ENCODE results near the gene PTPN23. TPM values are rescaled to one million over a fixed set of nuclear protein-coding genes. Genes with fewer than 3 reads are reported as not detected.

The PTPN23 gene
- total and polyA plus RNA-seq, 2 of the 13 experiments (the other 11 are each of a cell fraction or from before 2014, with no cell fraction given) = 2.3 to 3.7 TPM

- TF ChIP-seq, protein P1, sequence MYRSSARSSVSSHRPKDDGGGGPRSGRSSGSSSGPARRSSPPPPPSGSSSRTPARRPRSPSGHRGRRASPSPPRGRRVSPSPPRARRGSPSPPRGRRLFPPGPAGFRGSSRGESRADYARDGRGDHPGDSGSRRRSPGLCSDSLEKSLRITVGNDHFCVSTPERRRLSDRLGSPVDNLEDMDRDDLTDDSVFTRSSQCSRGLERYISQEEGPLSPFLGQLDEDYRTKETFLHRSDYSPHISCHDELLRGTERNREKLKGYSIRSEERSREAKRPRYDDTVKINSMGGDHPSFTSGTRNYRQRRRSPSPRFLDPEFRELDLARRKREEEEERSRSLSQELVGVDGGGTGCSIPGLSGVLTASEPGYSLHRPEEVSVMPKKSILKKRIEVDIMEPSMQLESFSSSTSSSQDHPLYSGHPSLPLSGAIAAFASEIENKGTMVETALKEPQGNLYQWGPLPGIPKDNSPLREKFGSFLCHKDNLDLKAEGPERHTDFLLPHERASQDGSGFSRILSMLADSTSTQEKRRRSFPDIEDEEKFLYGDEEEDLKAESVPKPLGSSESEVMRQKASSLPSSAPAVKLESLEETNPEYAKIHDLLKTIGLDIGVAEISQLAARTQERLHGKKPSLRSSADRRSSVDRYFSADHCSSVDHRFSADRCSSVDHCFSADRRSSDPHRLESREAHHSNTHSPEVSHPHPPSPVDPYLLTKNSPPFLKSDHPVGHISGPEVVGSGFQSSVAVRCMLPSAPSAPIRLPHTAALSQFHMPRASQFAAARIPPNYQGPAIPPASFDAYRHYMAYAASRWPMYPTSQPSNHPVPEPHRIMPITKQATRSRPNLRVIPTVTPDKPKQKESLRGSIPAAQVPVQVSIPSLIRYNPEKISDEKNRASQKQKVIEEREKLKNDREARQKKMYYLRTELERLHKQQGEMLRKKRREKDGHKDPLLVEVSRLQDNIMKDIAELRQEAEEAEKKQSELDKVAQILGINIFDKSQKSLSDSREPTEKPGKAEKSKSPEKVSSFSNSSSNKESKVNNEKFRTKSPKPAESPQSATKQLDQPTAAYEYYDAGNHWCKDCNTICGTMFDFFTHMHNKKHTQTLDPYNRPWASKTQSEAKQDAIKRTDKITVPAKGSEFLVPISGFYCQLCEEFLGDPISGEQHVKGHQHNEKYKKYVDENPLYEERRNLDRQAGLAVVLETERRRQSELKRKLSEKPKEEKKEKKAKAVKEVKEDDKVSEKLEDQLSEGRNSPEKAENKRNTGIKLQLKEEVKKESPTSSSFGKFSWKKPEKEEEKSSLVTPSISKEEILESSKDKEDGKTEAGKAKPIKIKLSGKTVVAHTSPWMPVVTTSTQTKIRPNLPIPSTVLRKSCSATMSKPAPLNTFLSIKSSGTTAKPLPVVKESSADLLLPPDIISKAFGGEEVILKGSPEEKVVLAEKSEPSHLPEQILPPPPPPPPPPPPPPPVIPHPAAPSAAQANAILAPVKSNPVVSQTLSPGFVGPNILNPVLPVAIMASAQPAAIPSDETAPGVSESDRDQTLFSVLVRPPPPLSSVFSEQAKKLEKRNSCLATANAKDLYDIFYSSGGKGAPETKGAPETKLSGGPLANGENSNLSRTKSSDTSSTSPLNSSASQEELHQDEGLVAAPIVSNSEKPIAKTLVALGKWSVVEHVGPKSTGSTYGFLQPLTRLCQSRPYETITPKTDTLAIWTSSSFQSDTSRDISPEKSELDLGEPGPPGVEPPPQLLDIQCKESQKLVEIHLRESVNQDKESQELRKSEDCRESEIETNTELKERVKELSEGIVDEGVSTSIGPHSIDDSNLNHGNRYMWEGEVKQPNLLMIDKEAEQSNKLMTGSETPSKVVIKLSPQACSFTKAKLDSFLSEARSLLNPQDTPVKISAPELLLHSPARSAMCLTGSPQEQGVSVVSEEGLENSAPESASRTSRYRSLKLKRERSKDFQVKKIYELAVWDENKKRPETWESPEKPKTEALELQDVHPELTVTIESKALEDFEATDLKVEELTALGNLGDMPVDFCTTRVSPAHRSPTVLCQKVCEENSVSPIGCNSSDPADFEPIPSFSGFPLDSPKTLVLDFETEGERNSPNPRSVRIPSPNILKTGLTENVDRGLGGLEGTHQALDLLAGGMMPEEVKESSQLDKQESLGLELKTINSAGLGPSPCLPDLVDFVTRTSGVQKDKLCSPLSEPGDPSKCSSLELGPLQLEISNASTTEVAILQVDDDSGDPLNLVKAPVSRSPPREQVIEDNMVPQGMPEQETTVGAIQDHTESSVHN (CRISPR knock-in tag; IDR thresholded peaks at IDR 0.05) = no peak
- no peak for TF ChIP-seq ZNF232 (CRISPR knock-in tag; IDR thresholded peaks at IDR 0.05; ENCODE audit: borderline replicate concordance)
- TF ChIP-seq ZNF607 (CRISPR knock-in tag; IDR thresholded peaks at IDR 0.05; ENCODE audit: borderline replicate concordance) = no peak
- no peak for TF ChIP-seq SRY (CRISPR knock-in tag; IDR thresholded peaks at IDR 0.05)
- no peak for TF ChIP-seq ZNF362 (CRISPR knock-in tag; IDR thresholded peaks at IDR 0.05; ENCODE audit: borderline replicate concordance)
- TF ChIP-seq ZNF670 (CRISPR knock-in tag; IDR thresholded peaks at IDR 0.05; ENCODE audit: borderline replicate concordance) = 0 out of 2 replicates have a peak, but pooled peaks have one; percentile 63
- TF ChIP-seq FOXO1 (CRISPR knock-in tag; IDR thresholded peaks at IDR 0.05) = peak; percentile 34; the same call in 1 of the 2 replicates
- TF ChIP-seq, protein P2, sequence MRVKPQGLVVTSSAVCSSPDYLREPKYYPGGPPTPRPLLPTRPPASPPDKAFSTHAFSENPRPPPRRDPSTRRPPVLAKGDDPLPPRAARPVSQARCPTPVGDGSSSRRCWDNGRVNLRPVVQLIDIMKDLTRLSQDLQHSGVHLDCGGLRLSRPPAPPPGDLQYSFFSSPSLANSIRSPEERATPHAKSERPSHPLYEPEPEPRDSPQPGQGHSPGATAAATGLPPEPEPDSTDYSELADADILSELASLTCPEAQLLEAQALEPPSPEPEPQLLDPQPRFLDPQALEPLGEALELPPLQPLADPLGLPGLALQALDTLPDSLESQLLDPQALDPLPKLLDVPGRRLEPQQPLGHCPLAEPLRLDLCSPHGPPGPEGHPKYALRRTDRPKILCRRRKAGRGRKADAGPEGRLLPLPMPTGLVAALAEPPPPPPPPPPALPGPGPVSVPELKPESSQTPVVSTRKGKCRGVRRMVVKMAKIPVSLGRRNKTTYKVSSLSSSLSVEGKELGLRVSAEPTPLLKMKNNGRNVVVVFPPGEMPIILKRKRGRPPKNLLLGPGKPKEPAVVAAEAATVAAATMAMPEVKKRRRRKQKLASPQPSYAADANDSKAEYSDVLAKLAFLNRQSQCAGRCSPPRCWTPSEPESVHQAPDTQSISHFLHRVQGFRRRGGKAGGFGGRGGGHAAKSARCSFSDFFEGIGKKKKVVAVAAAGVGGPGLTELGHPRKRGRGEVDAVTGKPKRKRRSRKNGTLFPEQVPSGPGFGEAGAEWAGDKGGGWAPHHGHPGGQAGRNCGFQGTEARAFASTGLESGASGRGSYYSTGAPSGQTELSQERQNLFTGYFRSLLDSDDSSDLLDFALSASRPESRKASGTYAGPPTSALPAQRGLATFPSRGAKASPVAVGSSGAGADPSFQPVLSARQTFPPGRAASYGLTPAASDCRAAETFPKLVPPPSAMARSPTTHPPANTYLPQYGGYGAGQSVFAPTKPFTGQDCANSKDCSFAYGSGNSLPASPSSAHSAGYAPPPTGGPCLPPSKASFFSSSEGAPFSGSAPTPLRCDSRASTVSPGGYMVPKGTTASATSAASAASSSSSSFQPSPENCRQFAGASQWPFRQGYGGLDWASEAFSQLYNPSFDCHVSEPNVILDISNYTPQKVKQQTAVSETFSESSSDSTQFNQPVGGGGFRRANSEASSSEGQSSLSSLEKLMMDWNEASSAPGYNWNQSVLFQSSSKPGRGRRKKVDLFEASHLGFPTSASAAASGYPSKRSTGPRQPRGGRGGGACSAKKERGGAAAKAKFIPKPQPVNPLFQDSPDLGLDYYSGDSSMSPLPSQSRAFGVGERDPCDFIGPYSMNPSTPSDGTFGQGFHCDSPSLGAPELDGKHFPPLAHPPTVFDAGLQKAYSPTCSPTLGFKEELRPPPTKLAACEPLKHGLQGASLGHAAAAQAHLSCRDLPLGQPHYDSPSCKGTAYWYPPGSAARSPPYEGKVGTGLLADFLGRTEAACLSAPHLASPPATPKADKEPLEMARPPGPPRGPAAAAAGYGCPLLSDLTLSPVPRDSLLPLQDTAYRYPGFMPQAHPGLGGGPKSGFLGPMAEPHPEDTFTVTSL (CRISPR knock-in tag; IDR thresholded peaks at IDR 0.05; ENCODE audit: borderline replicate concordance) = peak; percentile 16; the same call in 1 of the 2 replicates
- no peak for TF ChIP-seq BORCS8-MEF2B (CRISPR knock-in tag; IDR thresholded peaks at IDR 0.05)
- no peak; the same call in 1 of the 2 replicates for TF ChIP-seq PHF21A (CRISPR knock-in tag; IDR thresholded peaks at IDR 0.05)
- TF ChIP-seq ZNF34 (CRISPR knock-in tag; IDR thresholded peaks at IDR 0.05; ENCODE audit: borderline replicate concordance) = no peak; the same call in 1 of the 2 replicates
- no peak for TF ChIP-seq SOX6 (IDR thresholded peaks at IDR 0.05)
- TF ChIP-seq SOX6 (CRISPR knock-in tag; IDR thresholded peaks at IDR 0.05) = 0 out of 2 replicates have a peak, but pooled peaks have one; percentile 49
- TF ChIP-seq SP5 (CRISPR knock-in tag; IDR thresholded peaks at IDR 0.05; ENCODE audit: borderline replicate concordance, low read depth) = peak; percentile 46; the same call in 1 of the 2 replicates
Observed at GRCh38 chr3:47443611-47443995, 62.8 kb downstream of the PTPN23 start (continued).

All from HepG2 (cell line).